Stimulated activated CD4-positive, alpha-beta T cell treated with anti-CD3 and anti-CD28 coated beads, TNF-alpha, amount 100 ng/mL, for 24 hours (primary cell): Measurements from ENCODE around the gene RELN.

Experiments used
- DNase-seq, 3 experiments: peaks; one replicate each; pipeline ENCODE4 v3.0.0-alpha.2; 2020; ENCODE audit warnings: low read depth in 3 of 3

Gene RELN

DNA sequence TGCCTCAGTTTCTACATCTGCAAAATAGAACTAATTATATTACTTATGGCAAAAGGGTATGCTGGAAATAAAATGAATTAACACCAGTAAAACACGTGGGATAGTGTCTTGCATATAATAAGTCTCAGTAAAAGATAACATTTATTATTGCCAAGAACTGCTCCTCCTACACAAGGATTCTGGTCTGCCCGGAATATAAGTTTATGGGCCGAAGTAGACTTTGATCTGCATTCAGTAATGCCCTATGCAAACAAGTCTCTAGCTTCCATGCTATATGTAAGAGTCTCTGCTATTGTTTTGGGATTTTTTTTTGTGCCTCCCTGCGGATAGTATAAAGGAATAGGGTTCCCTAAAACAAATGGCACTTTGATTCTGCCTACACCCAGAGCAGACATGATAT, 417.9 kb downstream of the RELN start:
- DNase-seq, result no peak

GRCh38 chr7:103569621-103570305, 419.7 kb downstream of the RELN start:
- DNase-seq, result no peak

DNA sequence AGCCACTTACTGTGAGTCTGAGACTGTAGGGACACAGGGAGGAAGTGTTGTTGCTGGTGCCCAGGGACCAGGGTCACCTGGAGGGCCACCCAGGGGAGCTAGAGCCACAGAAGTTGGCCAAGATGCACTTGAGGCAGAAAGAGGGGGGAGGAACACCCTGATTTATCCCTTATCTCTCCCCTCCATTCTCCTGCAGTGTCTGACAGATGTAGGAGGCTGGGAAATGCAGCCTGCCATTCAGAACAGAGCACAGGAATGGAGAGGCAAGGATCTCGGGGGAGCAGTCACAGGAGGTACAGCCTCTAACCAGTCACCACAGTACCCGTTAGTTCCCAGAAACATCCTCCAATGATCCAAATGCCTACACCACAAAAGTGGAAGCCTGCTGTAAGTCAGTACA, 425.0 kb downstream of the RELN start:
- no peak for DNase-seq

- no peak for DNase-seq
Observed at GRCh38 chr7:103560136-103560535, 429.3 kb downstream of the RELN start.

- no peak for DNase-seq
Observed at GRCh38 chr7:103551016-103551415, 438.4 kb downstream of the RELN start.

GRCh38 chr7:103549786-103550185, 439.7 kb downstream of the RELN start:
- no peak for DNase-seq

DNA sequence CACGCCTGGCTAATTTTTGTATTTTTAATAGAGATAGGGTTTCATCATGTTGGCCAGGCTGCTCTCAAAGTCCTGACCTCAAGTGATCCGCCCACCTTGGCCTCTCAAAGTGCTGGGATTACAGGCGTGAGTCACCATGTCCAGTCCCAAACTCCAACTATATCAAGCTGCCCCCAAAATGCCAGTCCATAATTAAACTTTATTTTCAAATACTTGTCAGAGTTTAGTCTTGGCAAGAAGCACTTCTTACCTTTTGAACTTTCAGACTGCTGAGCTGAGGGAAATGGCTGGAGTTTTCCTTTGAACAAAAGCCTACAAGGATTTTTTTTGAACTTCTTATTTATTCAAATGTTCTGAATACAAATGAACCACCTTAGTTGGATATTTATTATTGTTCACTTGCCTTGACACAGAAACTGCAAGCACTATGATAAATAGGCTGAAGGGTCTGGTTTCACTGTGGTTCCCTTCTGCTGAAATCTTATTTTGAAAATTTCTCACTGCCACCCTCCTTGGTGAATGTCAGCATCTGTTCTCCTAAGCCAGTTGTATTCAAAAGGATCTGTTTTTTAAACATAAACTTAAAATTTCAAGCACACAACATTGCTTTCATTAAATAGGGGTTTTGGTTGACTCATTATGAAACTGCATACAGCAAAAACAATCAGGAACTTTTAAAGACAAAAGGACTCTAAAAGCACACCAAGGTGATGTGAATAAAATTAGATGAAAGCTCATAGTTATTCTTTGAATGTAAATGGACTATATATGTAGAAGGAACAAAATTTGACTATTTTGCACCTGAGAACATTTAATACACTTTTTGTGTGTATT, 441.8 kb downstream of the RELN start:
- DNase-seq, result no peak

DNA sequence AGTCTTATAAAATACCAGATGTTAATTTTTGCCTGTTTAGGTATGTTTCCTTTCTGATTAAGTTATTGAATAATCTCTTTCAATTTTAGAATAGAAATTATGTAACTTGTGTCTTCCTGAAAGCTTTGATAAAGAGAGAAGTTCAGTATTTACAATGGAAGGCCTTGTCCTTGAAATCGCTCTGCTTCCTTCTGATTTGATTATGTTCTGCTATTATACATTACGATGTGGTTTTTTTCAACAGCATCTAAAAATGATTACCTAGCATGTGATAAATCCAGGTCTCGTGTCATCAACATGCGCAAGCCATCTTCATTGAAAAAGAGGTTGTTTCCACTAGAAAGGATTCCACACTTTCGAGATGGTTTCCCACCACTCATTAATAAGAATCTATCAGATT, 447.0 kb downstream of the RELN start:
- no peak for DNase-seq

DNA sequence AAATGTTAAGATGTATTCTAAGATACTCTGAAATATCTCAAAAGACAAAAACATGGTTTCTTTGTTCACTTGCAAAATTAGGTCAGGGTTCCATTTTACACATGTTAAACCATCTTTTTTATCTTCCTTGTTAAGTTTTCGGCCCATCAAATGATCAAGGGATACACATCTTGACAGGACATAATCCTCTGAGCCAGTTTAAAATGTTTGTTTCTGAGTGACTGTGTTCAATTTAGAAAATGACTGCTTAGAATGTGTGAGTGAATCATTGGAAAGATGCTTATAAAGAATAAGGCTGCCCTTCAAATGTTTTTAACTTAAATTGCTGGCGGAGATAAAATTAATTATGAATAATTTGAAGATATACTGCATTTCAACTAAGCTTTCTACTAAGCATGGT, 447.5 kb downstream of the RELN start:
- no peak for DNase-seq

DNA sequence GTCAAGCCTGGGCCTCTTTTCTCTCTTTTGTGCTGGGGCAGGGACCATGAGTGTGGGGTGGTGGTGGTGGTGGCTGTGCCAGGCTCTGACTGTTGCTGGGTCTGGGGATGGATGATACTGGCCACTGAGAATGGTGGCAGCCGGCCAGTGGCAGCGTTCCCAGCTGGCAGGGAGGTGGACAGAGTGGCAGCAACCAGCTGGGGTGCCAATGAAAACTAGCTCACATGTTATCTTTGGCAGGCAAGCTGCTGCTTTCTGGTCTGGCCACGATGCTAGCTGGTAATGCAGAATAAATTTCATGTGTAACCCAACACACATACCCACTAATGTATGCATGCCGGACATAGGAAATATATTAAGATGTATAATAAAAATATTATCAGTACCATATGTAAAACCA, 448.4 kb downstream of the RELN start:
- no peak for DNase-seq

- no peak for DNase-seq
Observed at GRCh38 chr7:103540338-103540737, 449.1 kb downstream of the RELN start.

DNA sequence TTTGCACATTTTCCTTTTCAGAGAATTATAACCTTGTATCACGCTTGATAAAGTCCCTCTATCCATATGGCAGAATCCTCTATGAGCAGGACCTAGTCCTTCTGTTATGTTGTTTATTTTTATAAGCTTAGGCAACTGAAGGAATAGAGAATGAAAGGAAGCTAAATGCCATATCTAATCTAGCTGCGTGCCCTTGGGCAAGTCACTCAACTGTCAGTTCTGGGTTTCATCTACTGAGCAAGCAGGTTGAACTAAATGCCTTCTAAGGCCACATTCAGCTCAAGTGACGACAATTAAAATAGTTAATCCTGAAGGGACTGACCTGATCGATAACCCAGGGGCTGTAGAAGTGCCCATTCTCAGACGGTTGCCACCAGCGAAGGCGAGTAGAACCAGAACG, 449.6 kb downstream of the RELN start:
- no peak for DNase-seq

- DNase-seq, result no peak
Observed at GRCh38 chr7:103538964-103539709, 450.3 kb downstream of the RELN start.

DNA sequence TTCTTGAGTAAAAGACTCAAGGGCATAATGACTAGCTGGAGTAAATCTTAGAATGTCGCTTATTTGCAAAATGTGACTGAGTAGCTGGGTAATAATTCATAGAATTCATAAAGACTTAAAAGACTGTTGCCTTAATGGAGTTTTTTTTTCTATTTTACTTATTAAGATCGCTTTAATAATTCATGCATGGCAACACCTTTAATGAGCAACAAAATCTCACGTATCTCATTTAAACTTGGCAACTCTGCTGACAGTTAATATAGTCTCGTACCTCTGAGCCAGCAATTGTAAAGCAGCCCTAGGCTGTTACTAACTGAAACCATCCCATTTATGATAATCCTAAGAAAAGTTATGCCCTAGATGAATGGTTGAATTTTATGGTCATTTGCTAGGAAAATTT, 455.7 kb downstream of the RELN start:
- no peak for DNase-seq

DNA sequence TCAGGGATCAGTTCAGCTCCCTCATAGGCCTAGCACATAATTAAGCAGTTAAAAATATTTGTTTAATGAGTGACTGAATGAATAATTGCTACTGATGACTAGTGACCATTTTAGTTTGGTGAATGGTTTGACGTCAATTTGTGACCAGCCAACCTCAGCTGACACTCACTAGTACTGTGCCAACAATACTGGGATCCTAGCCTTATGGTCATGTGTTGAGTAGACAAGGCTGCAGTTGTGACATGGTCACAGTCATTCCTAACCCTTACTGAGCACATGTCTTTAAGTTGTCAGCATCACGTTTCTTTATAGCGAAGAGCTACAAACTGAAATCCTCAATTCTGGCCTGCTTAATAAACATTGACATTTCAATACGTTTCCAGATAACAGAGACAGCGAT, 456.5 kb downstream of the RELN start:
- DNase-seq, result no peak

DNA sequence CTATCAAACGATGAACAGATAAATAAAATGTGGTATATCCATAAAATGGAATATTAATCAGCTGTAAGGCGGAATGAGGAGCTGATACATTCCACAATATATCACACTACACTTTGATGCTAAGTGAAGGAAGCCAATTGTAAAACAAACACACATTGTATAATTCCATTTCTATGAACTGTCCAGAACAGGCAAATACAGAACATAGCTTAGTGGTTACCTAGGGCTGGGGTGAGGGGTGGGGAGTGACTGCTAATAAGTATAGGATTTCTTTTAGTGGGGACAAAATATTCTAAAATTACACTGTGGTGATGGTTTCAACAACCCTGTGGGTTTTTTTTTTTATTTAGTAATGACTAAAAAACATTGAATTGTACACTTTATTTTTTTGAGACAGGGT, 461.3 kb downstream of the RELN start:
- DNase-seq, result no peak

DNA sequence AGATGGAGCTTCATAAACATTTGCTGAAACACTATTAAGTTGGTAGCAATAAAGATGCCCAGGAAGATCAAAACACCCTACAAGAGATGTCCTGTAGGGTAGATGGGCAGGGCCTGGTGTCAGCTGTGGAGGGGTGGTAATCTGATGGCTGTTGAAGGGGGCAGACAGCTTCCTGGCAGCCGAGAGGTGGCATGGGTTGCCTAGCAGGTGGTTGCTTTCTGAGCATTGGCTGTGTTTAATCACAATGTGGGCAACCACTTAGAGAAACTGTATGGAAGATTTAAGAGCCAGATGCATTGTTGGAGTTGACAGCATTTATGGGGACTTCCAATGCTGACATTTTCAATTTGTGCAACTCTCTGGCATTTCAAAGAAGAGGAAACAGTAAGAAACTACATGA, 463.5 kb downstream of the RELN start:
- no peak for DNase-seq

- DNase-seq, result no peak
Observed at GRCh38 chr7:103524042-103524907, 465.2 kb downstream of the RELN start.

- no peak for DNase-seq
Observed at GRCh38 chr7:103521937-103522336, 467.5 kb downstream of the RELN start.

DNA sequence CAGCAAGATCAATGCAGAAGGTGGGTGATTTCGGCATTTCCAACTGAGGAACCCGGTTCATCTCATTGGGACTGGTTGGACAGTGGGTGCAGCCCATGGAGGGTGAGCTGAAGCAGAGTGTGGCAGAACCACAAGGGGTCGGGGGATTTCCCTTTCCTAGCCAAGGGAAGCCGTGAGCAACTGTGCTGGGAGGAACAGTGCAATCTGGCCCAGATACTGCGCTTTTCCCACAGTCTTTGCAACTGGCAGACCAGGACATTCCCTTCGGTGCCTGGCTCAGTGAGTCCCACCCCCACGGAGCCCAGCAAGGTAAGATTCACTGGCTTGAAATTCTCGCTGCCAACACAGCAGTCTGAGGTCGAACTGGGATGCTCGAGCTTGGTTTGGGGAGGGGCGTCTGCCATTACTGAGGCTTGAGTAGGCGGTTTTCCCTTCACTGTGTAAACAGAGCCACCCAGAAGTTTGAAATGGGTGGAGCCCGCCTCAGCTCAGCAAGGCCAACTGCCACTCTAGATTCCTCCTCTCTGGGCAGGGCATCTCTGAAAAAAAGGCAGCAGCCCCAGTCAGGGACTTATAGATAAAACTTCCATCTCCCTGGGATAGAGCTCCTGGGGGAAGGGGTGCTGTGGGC, 484.8 kb downstream of the RELN start:
- no peak for DNase-seq

- no peak for DNase-seq
Observed at GRCh38 chr7:103501206-103501605, 488.3 kb downstream of the RELN start.
